LNCAP (cell line): ENCODE data around the gene TMEM59L.

Experiments
- TF ChIP-seq, protein P1 (sequence below): fragments of 450-650 bp; IDR thresholded peaks from 2 replicates; pipeline ENCODE4 v1.5.1; 2017; ENCODE audit warnings: mild to moderate bottlenecking

Gene TMEM59L

DNA sequence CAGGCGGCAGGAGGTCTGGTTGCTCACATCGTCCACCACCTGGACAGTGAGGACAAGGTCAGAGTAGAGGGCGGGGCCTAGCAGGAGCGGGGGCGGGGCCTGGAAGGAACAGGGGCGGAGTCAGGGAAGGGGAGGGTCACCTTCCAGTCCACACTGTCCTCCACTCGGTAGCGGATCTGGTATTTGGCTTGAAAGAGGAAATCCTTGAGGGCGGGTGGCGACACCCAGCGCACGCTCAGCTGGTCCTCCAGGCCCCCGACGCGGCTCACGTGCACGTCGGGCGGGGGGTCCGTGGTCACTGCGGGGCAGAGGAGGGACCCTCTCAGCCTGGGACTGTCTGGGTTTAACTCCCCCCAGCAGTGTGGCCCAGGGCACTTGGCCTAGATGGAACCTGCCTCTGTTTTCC lies 15.9 kb upstream of the TMEM59L start:
- TF ChIP-seq, protein P1, sequence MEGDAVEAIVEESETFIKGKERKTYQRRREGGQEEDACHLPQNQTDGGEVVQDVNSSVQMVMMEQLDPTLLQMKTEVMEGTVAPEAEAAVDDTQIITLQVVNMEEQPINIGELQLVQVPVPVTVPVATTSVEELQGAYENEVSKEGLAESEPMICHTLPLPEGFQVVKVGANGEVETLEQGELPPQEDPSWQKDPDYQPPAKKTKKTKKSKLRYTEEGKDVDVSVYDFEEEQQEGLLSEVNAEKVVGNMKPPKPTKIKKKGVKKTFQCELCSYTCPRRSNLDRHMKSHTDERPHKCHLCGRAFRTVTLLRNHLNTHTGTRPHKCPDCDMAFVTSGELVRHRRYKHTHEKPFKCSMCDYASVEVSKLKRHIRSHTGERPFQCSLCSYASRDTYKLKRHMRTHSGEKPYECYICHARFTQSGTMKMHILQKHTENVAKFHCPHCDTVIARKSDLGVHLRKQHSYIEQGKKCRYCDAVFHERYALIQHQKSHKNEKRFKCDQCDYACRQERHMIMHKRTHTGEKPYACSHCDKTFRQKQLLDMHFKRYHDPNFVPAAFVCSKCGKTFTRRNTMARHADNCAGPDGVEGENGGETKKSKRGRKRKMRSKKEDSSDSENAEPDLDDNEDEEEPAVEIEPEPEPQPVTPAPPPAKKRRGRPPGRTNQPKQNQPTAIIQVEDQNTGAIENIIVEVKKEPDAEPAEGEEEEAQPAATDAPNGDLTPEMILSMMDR: no peak

- TF ChIP-seq, protein P1: no peak
Observed at GRCh38 chr19:18597809-18598660, 14.6 kb upstream of the TMEM59L start.

GRCh38 chr19:18599485-18599884 lies 13.2 kb upstream of the TMEM59L start:
- TF ChIP-seq, protein P1: no peak

DNA sequence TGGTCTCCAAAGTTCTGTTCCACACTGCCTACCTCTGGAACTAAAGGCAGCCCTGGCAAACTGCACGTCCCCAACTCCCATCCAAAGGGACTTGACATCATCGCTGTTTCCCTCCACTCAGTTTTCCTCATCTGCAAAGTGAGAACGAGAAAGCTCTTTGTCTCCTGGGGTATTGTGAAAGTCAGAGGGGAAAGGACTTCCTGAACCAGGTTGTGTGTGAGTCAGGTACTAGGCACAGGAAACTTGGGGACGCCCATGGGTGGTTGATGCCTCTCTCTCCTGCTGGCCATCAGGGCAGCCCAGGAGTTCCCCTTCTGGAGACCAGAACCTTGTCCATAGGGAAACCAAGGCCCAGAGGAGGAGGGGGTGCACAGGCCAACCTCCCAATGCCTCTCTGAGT lies 10.8 kb upstream of the TMEM59L start:
- TF ChIP-seq, protein P1: no peak

- TF ChIP-seq, protein P1: no peak
Observed at GRCh38 chr19:18603255-18603957, 9.3 kb upstream of the TMEM59L start.

DNA sequence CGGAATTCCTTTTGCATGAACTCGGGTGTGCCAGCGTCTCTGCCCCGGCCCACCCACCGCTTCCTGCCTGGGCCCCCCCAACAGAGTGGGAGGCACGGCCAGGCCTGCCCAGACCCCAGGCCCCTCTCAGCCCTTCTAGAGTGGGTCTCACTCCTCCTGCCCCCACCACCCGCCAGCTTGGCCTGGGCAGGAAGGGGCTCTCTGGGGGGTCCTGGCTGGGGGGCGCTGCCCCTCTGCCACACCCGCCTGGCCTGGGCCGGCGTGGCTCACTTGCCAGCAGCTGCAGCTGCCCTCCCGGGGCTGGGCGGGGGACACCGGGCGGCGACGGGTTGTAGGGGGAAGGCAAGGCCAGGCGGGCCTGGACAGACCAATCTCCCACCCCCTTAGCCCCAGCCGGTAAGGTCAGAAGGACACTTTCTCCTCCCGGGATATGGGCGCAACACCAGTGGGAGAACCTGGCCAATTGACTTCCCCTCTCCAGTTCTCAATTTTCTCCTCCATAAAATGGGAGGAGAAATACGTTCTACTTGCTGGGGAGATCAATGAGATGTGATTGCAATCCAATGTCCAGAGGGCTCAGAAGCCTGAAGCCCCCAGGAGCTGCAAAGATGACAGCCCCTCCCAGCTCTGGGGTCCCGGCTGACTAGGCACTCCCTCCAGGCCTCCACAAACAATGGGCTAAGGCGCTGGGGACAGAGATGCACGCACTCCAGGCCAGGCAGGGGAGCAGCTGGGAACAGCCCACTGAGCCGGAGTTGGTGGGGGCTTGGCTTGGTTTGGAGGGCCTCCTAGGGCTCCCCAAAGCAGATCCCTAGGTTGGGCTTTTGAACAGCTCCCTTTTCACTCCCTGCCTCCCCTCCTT lies 8.5 kb upstream of the TMEM59L start:
- TF ChIP-seq, protein P1: no peak

GRCh38 chr19:18604820-18605159 lies 7.9 kb upstream of the TMEM59L start:
- TF ChIP-seq, protein P1: no peak
